Activated CD8-positive, alpha-beta memory T cell treated with anti-CD3 and anti-CD28 coated beads, Interleukin-2, amount 50 U/mL, for 24 hours (primary cell): Measurements from ENCODE around the gene ITPR1.

Source experiments
- DNase-seq: peaks from one replicate; pipeline ENCODE4 v3.0.0-alpha.2; 2020; ENCODE audit errors: extremely low read depth

Gene ITPR1

GRCh38 chr3:4533489-4534443, 40.6 kb downstream of the ITPR1 start:
- no peak for DNase-seq

- DNase-seq: no peak
Observed at GRCh38 chr3:4534906-4535305, 41.8 kb downstream of the ITPR1 start.

GRCh38 chr3:4536260-4536659, 43.1 kb downstream of the ITPR1 start:
- no peak for DNase-seq

GRCh38 chr3:4540267-4540666, 47.1 kb downstream of the ITPR1 start:
- DNase-seq: no peak

- DNase-seq: no peak
Observed at GRCh38 chr3:4543110-4543509, 50.0 kb downstream of the ITPR1 start.

GRCh38 chr3:4546346-4547178, 53.4 kb downstream of the ITPR1 start:
- DNase-seq: no peak

- no peak for DNase-seq
Observed at GRCh38 chr3:4547799-4548198, 54.7 kb downstream of the ITPR1 start.

GRCh38 chr3:4548356-4548755, 55.2 kb downstream of the ITPR1 start:
- DNase-seq: no peak

GRCh38 chr3:4548780-4549179, 55.6 kb downstream of the ITPR1 start:
- DNase-seq: no peak

GRCh38 chr3:4549896-4550295, 56.7 kb downstream of the ITPR1 start:
- no peak for DNase-seq

- no peak for DNase-seq
Observed at GRCh38 chr3:4551051-4551711, 58.0 kb downstream of the ITPR1 start.

- DNase-seq: no peak
Observed at GRCh38 chr3:4551794-4552442, 58.8 kb downstream of the ITPR1 start.

- no peak for DNase-seq
Observed at GRCh38 chr3:4552811-4553210, 59.7 kb downstream of the ITPR1 start.

- no peak for DNase-seq
Observed at GRCh38 chr3:4561661-4562060, 68.5 kb downstream of the ITPR1 start.

- no peak for DNase-seq
Observed at GRCh38 chr3:4562595-4562994, 69.4 kb downstream of the ITPR1 start.

- no peak for DNase-seq
Observed at GRCh38 chr3:4564270-4564669, 71.1 kb downstream of the ITPR1 start.

- no peak for DNase-seq
Observed at GRCh38 chr3:4564928-4565586, 71.9 kb downstream of the ITPR1 start.

GRCh38 chr3:4565809-4566501, 72.8 kb downstream of the ITPR1 start:
- no peak for DNase-seq

- DNase-seq: no peak
Observed at GRCh38 chr3:4568841-4569240, 75.7 kb downstream of the ITPR1 start.

- DNase-seq: no peak
Observed at GRCh38 chr3:4570840-4571621, 77.9 kb downstream of the ITPR1 start.
